ENCODE results near the gene NPAS2.

NPAS2 gene

DNA sequence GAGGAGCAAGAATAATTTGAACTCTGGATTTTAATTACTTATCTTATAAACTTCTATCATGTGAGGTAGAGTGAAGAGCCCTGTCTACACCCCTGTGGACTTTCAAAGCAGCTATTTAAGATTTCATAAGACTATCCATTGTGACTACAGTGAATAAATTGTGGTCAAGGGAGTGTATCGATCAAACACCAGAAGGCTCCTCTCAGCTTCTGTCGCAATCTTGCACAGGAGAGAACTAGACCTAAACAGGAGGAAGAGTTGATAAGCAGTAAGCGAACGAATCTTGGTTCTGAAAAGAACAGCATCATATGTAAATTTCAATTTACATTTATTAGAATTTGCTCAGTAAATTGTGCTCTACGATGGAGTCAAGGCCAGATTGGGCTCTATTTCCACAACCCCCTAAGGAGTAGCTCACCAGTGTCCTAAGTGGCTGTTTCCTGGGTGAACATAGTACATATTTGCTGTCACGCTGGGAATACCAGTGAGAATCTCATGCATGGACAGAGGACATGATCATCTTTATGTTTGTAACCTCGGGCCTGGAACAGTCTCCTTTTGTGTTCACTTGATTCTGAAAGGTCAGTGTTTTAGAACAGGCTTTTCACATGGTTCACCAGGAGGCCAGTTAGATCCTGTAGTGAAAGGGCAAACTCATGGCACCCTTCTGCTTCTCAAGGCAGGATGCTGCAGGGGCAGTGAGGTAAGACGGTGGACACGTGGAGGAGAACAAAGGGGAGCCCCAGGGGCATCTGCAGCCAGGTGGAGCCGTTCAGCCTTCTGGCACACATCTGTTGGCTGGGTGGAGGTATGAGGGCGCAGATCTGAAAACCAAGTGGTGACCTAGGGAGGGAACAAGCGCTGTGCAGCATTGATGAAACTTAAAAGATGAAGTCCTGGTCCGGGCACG is 33.3 kb downstream of the NPAS2 start:
- Histone ChIP-seq H3K9me2 (replicated peaks; ENCODE audit: insufficient read depth, low read length) (no peaks in the 10 kb centered on the region), H2AFZ (ENCODE audit: low read length) (no peak overlapping the region), H3K9me3 (replicated peaks; ENCODE audit: insufficient read depth, low read length) (no peaks in the 10 kb centered on the region), H3K4me2 (ENCODE audit: low read depth, low read length) (no peak overlapping the region), H3K79me2 (ENCODE audit: low read length) (no peaks in the 10 kb centered on the region), H3F3A (ENCODE audit: insufficient read depth, low read length) (no peaks in the 10 kb centered on the region), H3K27ac (ENCODE audit: low read length) (no peak overlapping the region), H4K20me1 (ENCODE audit: insufficient read depth, low read length) (no peaks in the 10 kb centered on the region), H3K27me3 (replicated peaks; ENCODE audit: insufficient read depth, low read length) (no peaks in the 10 kb centered on the region), H3K4me1 (ENCODE audit: low read length) (no peaks in the 10 kb centered on the region), H3K4me3 (ENCODE audit: low read length) (no peak overlapping the region), H3K9ac (ENCODE audit: low read length) (no peak overlapping the region), H3K36me3 (replicated peaks; ENCODE audit: insufficient read depth, low read length) (no peaks in the 10 kb centered on the region)
- TF ChIP-seq, protein P1, sequence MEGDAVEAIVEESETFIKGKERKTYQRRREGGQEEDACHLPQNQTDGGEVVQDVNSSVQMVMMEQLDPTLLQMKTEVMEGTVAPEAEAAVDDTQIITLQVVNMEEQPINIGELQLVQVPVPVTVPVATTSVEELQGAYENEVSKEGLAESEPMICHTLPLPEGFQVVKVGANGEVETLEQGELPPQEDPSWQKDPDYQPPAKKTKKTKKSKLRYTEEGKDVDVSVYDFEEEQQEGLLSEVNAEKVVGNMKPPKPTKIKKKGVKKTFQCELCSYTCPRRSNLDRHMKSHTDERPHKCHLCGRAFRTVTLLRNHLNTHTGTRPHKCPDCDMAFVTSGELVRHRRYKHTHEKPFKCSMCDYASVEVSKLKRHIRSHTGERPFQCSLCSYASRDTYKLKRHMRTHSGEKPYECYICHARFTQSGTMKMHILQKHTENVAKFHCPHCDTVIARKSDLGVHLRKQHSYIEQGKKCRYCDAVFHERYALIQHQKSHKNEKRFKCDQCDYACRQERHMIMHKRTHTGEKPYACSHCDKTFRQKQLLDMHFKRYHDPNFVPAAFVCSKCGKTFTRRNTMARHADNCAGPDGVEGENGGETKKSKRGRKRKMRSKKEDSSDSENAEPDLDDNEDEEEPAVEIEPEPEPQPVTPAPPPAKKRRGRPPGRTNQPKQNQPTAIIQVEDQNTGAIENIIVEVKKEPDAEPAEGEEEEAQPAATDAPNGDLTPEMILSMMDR (IDR thresholded peaks at IDR 0.05; ENCODE audit: low read length), result no peak
- no peak for TF ChIP-seq EZH2 (optimal IDR thresholded peaks at IDR 0.05; ENCODE audit: low read depth, low read length)
- DNase-seq, result no peak

DNA sequence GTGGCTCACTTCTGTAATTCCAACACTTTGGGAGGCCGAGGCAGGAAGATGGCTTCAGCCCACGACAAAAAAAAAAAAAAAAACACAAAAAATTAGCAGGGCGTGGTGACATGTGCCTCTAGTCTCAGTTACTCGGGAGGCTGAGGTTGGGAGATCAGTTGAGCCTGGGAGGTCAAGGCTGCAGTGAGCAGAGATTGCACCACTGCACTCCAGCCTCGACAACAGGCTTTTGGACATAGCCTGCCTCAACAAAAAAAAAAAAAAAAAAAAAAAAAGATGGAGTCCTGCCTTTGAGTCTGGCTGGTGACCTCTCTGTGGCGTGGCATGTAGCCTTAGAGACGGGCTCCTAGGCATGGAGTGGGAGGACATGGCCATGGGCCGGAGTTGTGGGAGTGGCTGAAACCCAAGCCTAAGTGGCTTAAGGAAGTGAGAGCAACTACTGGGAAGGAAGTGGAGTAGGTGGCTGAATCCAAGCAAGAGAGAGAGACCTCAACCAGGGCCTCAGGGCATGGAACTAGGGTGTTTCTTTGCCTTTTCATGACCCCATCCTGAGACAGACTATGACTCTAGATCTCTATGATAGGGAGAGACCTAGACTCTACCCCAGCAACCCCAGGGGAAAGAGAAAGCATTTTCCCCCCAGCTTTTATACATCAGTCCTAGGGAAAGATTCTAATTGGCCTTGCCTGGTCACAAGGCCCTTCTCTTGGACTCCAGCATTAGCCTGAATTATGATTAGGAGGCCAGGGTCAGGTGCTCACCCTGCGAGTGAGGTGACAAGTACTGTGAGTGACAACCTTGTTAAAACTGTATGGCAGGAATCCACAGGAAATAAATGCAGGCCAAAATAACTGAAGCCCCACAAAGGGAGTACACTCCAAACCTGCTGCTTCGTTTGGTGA is 34.2 kb downstream of the NPAS2 start:
- Histone ChIP-seq H3K4me1 (ENCODE audit: low read length) (no peaks in the 10 kb centered on the region), H3K9me3 (replicated peaks; ENCODE audit: insufficient read depth, low read length) (no peaks in the 10 kb centered on the region), H3K9me2 (replicated peaks; ENCODE audit: insufficient read depth, low read length) (no peaks in the 10 kb centered on the region), H3K79me2 (ENCODE audit: low read length) (no peaks in the 10 kb centered on the region), H3F3A (ENCODE audit: insufficient read depth, low read length) (no peaks in the 10 kb centered on the region), H4K20me1 (ENCODE audit: insufficient read depth, low read length) (no peaks in the 10 kb centered on the region), H2AFZ (ENCODE audit: low read length) (no peak overlapping the region), H3K27me3 (replicated peaks; ENCODE audit: insufficient read depth, low read length) (no peaks in the 10 kb centered on the region), H3K9ac (ENCODE audit: low read length) (no peak overlapping the region), H3K27ac (ENCODE audit: low read length) (no peak overlapping the region), H3K36me3 (replicated peaks; ENCODE audit: insufficient read depth, low read length) (no peaks in the 10 kb centered on the region), H3K4me3 (ENCODE audit: low read length) (no peak overlapping the region), H3K4me2 (ENCODE audit: low read depth, low read length) (no peak overlapping the region)
- TF ChIP-seq, protein P1 (IDR thresholded peaks at IDR 0.05; ENCODE audit: low read length), result no peak
- TF ChIP-seq EZH2 (optimal IDR thresholded peaks at IDR 0.05; ENCODE audit: low read depth, low read length) (no peak), EZH2phosphoT487 (IDR thresholded peaks at IDR 0.05; ENCODE audit: low read length) (no peak)
- no peak for DNase-seq

DNA sequence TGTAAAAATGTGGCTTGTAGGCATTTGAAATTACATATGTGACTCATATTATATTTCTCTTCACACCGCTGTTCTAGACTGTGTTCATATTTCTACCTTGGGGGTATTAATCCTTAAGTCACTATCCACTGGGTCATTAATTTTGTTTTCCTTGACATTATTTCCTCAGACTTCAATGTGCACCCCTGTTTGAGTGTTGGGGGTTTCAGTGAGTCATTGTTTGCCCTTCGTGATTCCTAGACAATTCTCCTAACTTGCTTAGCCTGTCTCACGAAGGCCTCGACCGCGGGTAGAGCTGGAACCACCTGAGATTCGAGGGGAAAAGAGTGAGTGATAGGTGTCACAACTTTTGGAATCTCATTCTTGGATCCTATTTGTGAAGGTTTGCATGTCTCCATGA is 35.1 kb downstream of the NPAS2 start:
- H3K4me3 ChIP-seq (ENCODE audit: low read length), result no peak overlapping the region
- no peaks in the 10 kb centered on the region for H3K79me2 ChIP-seq (ENCODE audit: low read length)
- DNase-seq, result no peak
- H3K4me2 ChIP-seq (ENCODE audit: low read depth, low read length), result no peak overlapping the region
- no peaks in the 10 kb centered on the region for H3K4me1 ChIP-seq (ENCODE audit: low read length)
- H3K9ac ChIP-seq (ENCODE audit: low read length), result no peak overlapping the region
- no peak overlapping the region for H3K27ac ChIP-seq (ENCODE audit: low read length)
- H3F3A ChIP-seq (ENCODE audit: insufficient read depth, low read length), result no peaks in the 10 kb centered on the region
- H4K20me1 ChIP-seq (ENCODE audit: insufficient read depth, low read length), result no peaks in the 10 kb centered on the region
- H2AFZ ChIP-seq (ENCODE audit: low read length), result no peak overlapping the region
- H3K9me3 ChIP-seq (replicated peaks; ENCODE audit: insufficient read depth, low read length), result no peaks in the 10 kb centered on the region
- no peaks in the 10 kb centered on the region for H3K9me2 ChIP-seq (replicated peaks; ENCODE audit: insufficient read depth, low read length)
- H3K27me3 ChIP-seq (replicated peaks; ENCODE audit: insufficient read depth, low read length), result no peaks in the 10 kb centered on the region
- no peaks in the 10 kb centered on the region for H3K36me3 ChIP-seq (replicated peaks; ENCODE audit: insufficient read depth, low read length)
- TF ChIP-seq, protein P1 (IDR thresholded peaks at IDR 0.05; ENCODE audit: low read length), result no peak
- TF ChIP-seq EZH2phosphoT487 (IDR thresholded peaks at IDR 0.05; ENCODE audit: low read length) (no peak), EZH2 (optimal IDR thresholded peaks at IDR 0.05; ENCODE audit: low read depth, low read length) (no peak)

Data from MM.1S (cell line).